Lower leg skin (tissue), 4 donors: ENCODE results near the gene KIF2A. TPM values are rescaled to one million over a fixed set of nuclear protein-coding genes. Genes with fewer than 3 reads are reported as not detected.

Experiments
- DNase-seq, 2 donors: peaks; one replicate each; pipeline ENCODE4 v3.0.0-alpha.2; 2019; ENCODE audit warnings: low spot score in 2 of 2
- H3K4me3 ChIP-seq: fragments of 200-600 bp; sonication (generic); 2 replicates; pipeline ENCODE4 v1.5.1; 2017; ENCODE audit warnings: mild to moderate bottlenecking, low read depth; ENCODE audit not compliant: poor library complexity, severe bottlenecking
- CTCF ChIP-seq, 3 donors: fragments of 450-650 bp; IDR thresholded peaks; one replicate each; pipeline ENCODE4 v1.5.1; 2016; ENCODE audit warnings: antibody characterized with exemption in 3 of 3, mild to moderate bottlenecking in 3 of 3, moderate library complexity in 2 of 3
- POLR2A ChIP-seq, 2 donors: fragments of 450-650 bp; IDR thresholded peaks; one replicate each; pipeline ENCODE4 v1.6.1; 2016 to 2017; ENCODE audit warnings: antibody characterized with exemption in 2 of 2, mild to moderate bottlenecking in 1 of 2, moderate library complexity in 1 of 2
- WGBS, 2 donors: methylation state at CpG; one replicate each; pipeline ENCODE4 v1.1.5; 2018; 5-methylcytosine and 5-hydroxymethylcytosine counted together
- intact Hi-C: fragments of 100-400 bp; cut with DNase I; formaldehyde crosslinking; loops from one replicate; pipeline ENCODE4 v1.15.0; 2023; ENCODE audit warnings: low total_unique reads
- total RNA-seq, 4 donors: library from RNA; depleted of rRNA; stranded (reverse); fragments of >200 nt; gene quantifications; one replicate each; pipeline ENCODE4 v1.1.0, GENCODE V29; 2016

KIF2A gene
- total RNA-seq, 4 donors from 2014 or later: 14.5 to 33.4 (median 21.2) TPM

DNA sequence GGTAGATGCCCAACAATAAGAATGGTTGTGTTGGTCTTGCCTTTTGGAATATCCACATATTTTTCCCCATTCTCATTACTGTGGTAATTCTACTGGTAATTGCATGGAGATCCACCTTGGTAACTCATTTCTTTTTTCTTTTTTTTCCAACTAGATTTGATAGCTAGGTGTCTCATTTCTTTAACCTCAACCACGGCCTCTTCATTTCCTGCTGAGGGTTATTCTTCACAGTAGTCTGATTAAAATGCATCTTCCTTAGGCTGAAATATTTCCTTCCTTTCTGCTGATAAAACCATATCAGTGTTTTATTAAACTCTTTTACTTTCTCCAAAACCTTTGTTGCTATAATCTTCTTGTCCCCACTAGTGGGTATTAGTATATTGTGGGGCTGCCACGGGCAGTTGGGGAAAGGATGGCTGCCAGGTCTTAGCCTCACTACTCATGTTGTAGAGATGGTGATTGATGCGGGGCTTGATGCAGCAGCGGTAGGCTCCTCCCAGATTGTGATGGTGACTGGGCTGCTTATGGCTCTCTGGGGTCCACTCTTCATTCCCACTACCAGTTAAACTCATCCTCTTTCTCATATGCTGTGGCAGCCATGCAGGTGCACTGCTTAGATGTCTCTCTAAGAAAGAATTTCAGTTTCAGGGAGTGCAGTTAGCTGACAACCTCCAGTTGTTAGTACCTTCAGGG, 35.9 kb downstream of the KIF2A start:
- H3K4me3 ChIP-seq: no peak overlapping the region
- 93 to 94% methylated on average over 4 of the region's 4 CpGs for WGBS, 2 donors
- no peak for TF ChIP-seq POLR2A (IDR thresholded peaks at IDR 0.05)
- TF ChIP-seq CTCF (IDR thresholded peaks at IDR 0.05): no peak
- intact Hi-C loops: no loop called here
- no peak for DNase-seq

GRCh38 chr5:62342476-62342837, 36.5 kb downstream of the KIF2A start:
- no peak for DNase-seq
- intact Hi-C loops: no loop called here
- no peak for TF ChIP-seq CTCF (IDR thresholded peaks at IDR 0.05)
- TF ChIP-seq POLR2A (IDR thresholded peaks at IDR 0.05): no peak
- H3K4me3 ChIP-seq: no peak overlapping the region
- WGBS, 2 donors: 97 to 100% methylated on average over 2 of the region's 2 CpGs

DNA sequence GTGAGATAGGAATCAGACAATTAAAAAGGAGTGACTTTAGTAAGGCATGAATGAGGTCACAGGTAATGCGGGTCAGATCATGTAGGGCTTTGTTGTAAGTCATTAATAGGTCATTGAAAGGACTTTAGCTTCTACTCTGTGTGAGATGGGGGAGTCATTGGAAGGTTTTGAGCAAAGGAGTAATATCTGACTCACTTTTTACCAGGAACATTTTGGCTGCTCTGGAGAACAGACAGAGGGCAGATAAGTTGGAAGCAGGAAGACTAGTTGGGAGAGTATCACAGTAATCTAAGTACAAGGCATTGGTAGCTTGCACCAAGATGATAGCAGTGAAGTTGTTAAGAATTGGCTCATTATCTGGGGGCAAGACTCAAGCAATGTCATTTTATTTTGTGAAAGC, 37.4 kb downstream of the KIF2A start:
- WGBS, 2 donors: 86 to 96% methylated on average over 1 of the region's 1 CpG
- H3K4me3 ChIP-seq: no peak overlapping the region
- no peak for DNase-seq
- no peak for TF ChIP-seq POLR2A (IDR thresholded peaks at IDR 0.05)
- no peak for TF ChIP-seq CTCF (IDR thresholded peaks at IDR 0.05)
- intact Hi-C loops: no loop called here

GRCh38 chr5:62346748-62347147, 40.7 kb downstream of the KIF2A start:
- TF ChIP-seq POLR2A (IDR thresholded peaks at IDR 0.05): no peak
- no peak for TF ChIP-seq CTCF (IDR thresholded peaks at IDR 0.05)
- DNase-seq: no peak
- intact Hi-C loops: no loop called here
- no peak overlapping the region for H3K4me3 ChIP-seq
- WGBS, 2 donors: 96 to 97% methylated on average over 2 of the region's 2 CpGs

DNA sequence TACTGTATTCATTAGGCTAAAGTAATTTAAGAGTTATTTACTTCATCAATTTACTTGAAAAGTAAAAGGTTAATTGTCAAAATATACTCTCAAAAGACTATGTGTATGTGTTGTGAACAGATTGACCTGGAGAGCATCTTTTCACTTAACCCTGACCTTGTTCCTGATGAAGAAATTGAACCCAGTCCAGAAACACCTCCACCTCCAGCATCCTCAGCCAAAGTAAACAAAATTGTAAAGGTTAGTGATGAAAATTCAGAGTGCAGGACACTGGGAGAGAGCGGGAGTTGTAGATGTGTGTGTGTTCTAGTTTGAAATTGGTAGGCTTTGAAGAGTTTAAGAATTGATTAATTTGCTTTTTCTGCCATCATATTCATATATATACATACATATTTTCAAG, 41.9 kb downstream of the KIF2A start:
- H3K4me3 ChIP-seq: no peak overlapping the region
- TF ChIP-seq POLR2A (IDR thresholded peaks at IDR 0.05) (no peak), CTCF (IDR thresholded peaks at IDR 0.05) (no peak)
- no peak for DNase-seq
- WGBS, 2 donors: 80 to 90% methylated on average over 1 of the region's 1 CpG
- intact Hi-C loops: no loop called here
